H1 (cell line): ENCODE measurements around the gene FAIM2. TPM values are rescaled to one million over a fixed set of nuclear protein-coding genes. Genes with fewer than 3 reads are reported as not detected.

Experiments used
- HDAC2 ChIP-seq, 2 experiments: fragments of 300-600 bp in 1 of 2; sonication (generic) in 1 of 2; IDR thresholded peaks; 2 replicates each; pipeline ENCODE4 v1.6.1; 2011 to 2012; ENCODE audit warnings: low read depth in 2 of 2, low read length in 2 of 2, mild to moderate bottlenecking in 2 of 2, moderate library complexity in 2 of 2, borderline replicate concordance in 1 of 2, inconsistent platforms in 1 of 2
- KDM5A ChIP-seq: fragments of 200-600 bp; IDR thresholded peaks from 2 replicates; pipeline ENCODE4 v1.7.1; 2012; ENCODE audit warnings: mild to moderate bottlenecking, low read length, inconsistent platforms, mixed read lengths
- SP1 ChIP-seq: IDR thresholded peaks from 2 replicates; pipeline ENCODE4 v1.6.1; 2011; ENCODE audit warnings: low read depth, low read length
- polyA plus RNA-seq, 7 experiments: library from polyadenylated mRNA; depleted of rRNA in 3 of 7; stranded (reverse) in 5 of 7; unstranded in 2 of 7; fragments of >200 nt in 5 of 7; fragments of 200-250 nt in 2 of 7; gene quantifications; 1 replicate in 5 of 7; 2 replicates in 1 of 7; 4 replicates in 1 of 7; pipeline versions ENCODE4 v1.2.1 to v1.2.3, GENCODE V29; 2011 to 2013; ENCODE audit warnings: missing spikeins in 2 of 7, mixed read lengths in 2 of 7
- total RNA-seq: library from RNA; stranded (reverse); fragmentation: NEBNext Ultra II Directional; extraction: Animal tissue kit (Norgen Biotek cat#: 25700); gene quantifications from 2 replicates; pipeline ENCODE4 v1.2.1, GENCODE V29; 2021
- TF ChIP-seq, protein P1 (sequence below): fragments of 300-600 bp; sonication (generic); IDR thresholded peaks from 2 replicates; pipeline ENCODE4 v1.7.1; 2012; ENCODE audit warnings: low read length, moderate library complexity, mild to moderate bottlenecking, inconsistent platforms; ENCODE audit not compliant: insufficient replicate concordance

FAIM2 gene
- total and polyA plus RNA-seq, 2 of the 8 experiments (the other 6 are each of a cell fraction or from before 2014, with no cell fraction given) = 0.89 to 1.3 TPM

- TF ChIP-seq HDAC2 (IDR thresholded peaks at IDR 0.05; ENCODE audit: borderline replicate concordance in 1 of 2, low read depth in 2 of 2, low read length in 2 of 2) (no peak), KDM5A (no peak), SP1 (no peak)
- TF ChIP-seq, protein P1, sequence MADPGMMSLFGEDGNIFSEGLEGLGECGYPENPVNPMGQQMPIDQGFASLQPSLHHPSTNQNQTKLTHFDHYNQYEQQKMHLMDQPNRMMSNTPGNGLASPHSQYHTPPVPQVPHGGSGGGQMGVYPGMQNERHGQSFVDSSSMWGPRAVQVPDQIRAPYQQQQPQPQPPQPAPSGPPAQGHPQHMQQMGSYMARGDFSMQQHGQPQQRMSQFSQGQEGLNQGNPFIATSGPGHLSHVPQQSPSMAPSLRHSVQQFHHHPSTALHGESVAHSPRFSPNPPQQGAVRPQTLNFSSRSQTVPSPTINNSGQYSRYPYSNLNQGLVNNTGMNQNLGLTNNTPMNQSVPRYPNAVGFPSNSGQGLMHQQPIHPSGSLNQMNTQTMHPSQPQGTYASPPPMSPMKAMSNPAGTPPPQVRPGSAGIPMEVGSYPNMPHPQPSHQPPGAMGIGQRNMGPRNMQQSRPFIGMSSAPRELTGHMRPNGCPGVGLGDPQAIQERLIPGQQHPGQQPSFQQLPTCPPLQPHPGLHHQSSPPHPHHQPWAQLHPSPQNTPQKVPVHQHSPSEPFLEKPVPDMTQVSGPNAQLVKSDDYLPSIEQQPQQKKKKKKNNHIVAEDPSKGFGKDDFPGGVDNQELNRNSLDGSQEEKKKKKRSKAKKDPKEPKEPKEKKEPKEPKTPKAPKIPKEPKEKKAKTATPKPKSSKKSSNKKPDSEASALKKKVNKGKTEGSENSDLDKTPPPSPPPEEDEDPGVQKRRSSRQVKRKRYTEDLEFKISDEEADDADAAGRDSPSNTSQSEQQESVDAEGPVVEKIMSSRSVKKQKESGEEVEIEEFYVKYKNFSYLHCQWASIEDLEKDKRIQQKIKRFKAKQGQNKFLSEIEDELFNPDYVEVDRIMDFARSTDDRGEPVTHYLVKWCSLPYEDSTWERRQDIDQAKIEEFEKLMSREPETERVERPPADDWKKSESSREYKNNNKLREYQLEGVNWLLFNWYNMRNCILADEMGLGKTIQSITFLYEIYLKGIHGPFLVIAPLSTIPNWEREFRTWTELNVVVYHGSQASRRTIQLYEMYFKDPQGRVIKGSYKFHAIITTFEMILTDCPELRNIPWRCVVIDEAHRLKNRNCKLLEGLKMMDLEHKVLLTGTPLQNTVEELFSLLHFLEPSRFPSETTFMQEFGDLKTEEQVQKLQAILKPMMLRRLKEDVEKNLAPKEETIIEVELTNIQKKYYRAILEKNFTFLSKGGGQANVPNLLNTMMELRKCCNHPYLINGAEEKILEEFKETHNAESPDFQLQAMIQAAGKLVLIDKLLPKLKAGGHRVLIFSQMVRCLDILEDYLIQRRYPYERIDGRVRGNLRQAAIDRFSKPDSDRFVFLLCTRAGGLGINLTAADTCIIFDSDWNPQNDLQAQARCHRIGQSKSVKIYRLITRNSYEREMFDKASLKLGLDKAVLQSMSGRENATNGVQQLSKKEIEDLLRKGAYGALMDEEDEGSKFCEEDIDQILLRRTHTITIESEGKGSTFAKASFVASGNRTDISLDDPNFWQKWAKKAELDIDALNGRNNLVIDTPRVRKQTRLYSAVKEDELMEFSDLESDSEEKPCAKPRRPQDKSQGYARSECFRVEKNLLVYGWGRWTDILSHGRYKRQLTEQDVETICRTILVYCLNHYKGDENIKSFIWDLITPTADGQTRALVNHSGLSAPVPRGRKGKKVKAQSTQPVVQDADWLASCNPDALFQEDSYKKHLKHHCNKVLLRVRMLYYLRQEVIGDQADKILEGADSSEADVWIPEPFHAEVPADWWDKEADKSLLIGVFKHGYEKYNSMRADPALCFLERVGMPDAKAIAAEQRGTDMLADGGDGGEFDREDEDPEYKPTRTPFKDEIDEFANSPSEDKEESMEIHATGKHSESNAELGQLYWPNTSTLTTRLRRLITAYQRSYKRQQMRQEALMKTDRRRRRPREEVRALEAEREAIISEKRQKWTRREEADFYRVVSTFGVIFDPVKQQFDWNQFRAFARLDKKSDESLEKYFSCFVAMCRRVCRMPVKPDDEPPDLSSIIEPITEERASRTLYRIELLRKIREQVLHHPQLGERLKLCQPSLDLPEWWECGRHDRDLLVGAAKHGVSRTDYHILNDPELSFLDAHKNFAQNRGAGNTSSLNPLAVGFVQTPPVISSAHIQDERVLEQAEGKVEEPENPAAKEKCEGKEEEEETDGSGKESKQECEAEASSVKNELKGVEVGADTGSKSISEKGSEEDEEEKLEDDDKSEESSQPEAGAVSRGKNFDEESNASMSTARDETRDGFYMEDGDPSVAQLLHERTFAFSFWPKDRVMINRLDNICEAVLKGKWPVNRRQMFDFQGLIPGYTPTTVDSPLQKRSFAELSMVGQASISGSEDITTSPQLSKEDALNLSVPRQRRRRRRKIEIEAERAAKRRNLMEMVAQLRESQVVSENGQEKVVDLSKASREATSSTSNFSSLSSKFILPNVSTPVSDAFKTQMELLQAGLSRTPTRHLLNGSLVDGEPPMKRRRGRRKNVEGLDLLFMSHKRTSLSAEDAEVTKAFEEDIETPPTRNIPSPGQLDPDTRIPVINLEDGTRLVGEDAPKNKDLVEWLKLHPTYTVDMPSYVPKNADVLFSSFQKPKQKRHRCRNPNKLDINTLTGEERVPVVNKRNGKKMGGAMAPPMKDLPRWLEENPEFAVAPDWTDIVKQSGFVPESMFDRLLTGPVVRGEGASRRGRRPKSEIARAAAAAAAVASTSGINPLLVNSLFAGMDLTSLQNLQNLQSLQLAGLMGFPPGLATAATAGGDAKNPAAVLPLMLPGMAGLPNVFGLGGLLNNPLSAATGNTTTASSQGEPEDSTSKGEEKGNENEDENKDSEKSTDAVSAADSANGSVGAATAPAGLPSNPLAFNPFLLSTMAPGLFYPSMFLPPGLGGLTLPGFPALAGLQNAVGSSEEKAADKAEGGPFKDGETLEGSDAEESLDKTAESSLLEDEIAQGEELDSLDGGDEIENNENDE = no peak
Measured at GRCh38 chr12:49888461-49889151, 15.1 kb downstream of the FAIM2 start (continued).
